Lung (tissue), 12 donors: ENCODE results near the gene LRP1. TPM values are rescaled to one million over a fixed set of nuclear protein-coding genes. Genes with fewer than 3 reads are reported as not detected.

Experiments
- ATAC-seq: fragments of 200-7000 bp; cut with Tn5 transposase; one replicate; pipeline ENCODE4 v1.9.1; 2020; ENCODE audit warnings: moderate number of reproducible peaks; ENCODE audit not compliant: insufficient read depth, low FRiP score
- DNase-seq, 3 donors: peaks; one replicate each; pipeline ENCODE4 v3.0.0-alpha.2; 2013 to 2017
- H3K27ac ChIP-seq, 2 donors: one replicate each; pipeline ENCODE4 v1.5.1; 2013; ENCODE audit warnings: mild to moderate bottlenecking in 2 of 2, moderate library complexity in 2 of 2, control low read depth in 1 of 2, inconsistent platforms in 1 of 2, low read depth in 1 of 2, low read length in 1 of 2
- H3K27me3 ChIP-seq, 3 donors: one replicate each; pipeline ENCODE4 v1.5.1; 2013; ENCODE audit warnings: low read length in 2 of 3; ENCODE audit not compliant: control insufficient read depth in 3 of 3, insufficient read depth in 3 of 3
- H3K36me3 ChIP-seq, 4 donors: one replicate each; pipeline ENCODE4 v1.5.1; 2013; ENCODE audit warnings: low read length in 4 of 4, mild to moderate bottlenecking in 1 of 4, moderate library complexity in 1 of 4; ENCODE audit not compliant: control insufficient read depth in 4 of 4, insufficient read depth in 4 of 4
- H3K4me1 ChIP-seq, 5 donors: one replicate each; pipeline ENCODE4 v1.5.1; 2013; ENCODE audit warnings: low read length in 5 of 5, mild to moderate bottlenecking in 2 of 5, moderate library complexity in 1 of 5; ENCODE audit not compliant: control insufficient read depth in 5 of 5, insufficient read depth in 5 of 5
- H3K4me3 ChIP-seq: one replicate; pipeline ENCODE4 v1.5.1; 2013; ENCODE audit warnings: mild to moderate bottlenecking, control low read depth, moderate library complexity
- H3K9ac ChIP-seq, 2 donors: one replicate each; pipeline ENCODE4 v1.5.1; 2013; ENCODE audit warnings: low read length in 2 of 2, control low read depth in 1 of 2; ENCODE audit not compliant: insufficient read depth in 1 of 2
- H3K9me3 ChIP-seq, 4 donors: one replicate each; pipeline ENCODE4 v1.5.1; 2013; ENCODE audit warnings: low read length in 3 of 4, mild to moderate bottlenecking in 1 of 4, moderate library complexity in 1 of 4; ENCODE audit not compliant: control insufficient read depth in 4 of 4, insufficient read depth in 3 of 4
- CTCF ChIP-seq: IDR thresholded peaks from 2 replicates; pipeline ENCODE4 v1.5.1; 2012; ENCODE audit warnings: mild to moderate bottlenecking; ENCODE audit errors: control extremely low read depth, extremely low read depth
- WGBS, 2 donors: extraction: QIAGEN DNeasy Blood & Tissue Kit; methylation state at CpG; one replicate each; pipeline ENCODE4 v1.1.7; 2013; 5-methylcytosine and 5-hydroxymethylcytosine counted together
- polyA plus RNA-seq, 2 donors: library from polyadenylated mRNA; stranded (reverse); fragments of 200-250 nt; gene quantifications; one replicate each; pipeline ENCODE4 v1.2.1, GENCODE V29; 2013
- total RNA-seq, 2 donors: library from RNA; depleted of rRNA in 1 of 2; stranded (reverse); fragments of >200 nt in 1 of 2; gene quantifications; one replicate each; pipeline ENCODE4 v1.2.1, GENCODE V29; 2014 to 2021
- donor health status: control.
- donor health status: control.
- donor health status: Bipolar disorder and iron deficiency.
- donor health status: healthy.
- donor health status: DM: yes; HTN: yes; CAD: no.

The LRP1 gene
- total and polyA plus RNA-seq, 4 donors: 52.6 to 338 (median 122) TPM

DNA sequence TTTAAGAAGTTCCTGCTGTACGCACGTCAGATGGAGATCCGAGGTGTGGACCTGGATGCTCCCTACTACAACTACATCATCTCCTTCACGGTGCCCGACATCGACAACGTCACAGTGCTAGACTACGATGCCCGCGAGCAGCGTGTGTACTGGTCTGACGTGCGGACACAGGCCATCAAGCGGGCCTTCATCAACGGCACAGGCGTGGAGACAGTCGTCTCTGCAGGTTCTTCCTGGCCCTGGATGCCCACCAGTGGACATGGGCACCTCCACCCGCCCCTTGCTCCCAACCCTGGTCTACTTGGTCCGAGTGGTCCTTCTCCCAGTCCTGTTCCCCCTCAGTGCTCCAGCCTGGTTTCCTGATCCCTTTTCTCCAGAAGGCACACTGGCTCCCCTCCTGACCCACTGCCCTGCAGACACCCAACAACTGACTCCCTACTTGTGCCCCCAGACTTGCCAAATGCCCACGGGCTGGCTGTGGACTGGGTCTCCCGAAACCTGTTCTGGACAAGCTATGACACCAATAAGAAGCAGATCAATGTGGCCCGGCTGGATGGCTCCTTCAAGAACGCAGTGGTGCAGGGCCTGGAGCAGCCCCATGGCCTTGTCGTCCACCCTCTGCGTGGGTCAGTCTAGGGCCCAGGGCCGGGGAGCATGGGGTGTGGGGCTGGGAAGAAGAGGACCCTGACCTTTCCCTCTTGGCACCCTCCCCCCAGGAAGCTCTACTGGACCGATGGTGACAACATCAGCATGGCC is 51.2 kb downstream of the LRP1 start:
- H3K36me3 ChIP-seq: peaks cover 0 to 52% (median 49%) of the 10 kb centered on the region in 4 donors
- no peak overlapping the region for H3K27ac ChIP-seq
- TF ChIP-seq CTCF: no peak
- H3K9me3 ChIP-seq: no peaks in the 10 kb centered on the region
- H3K4me1 ChIP-seq: peaks cover 0 to 5% (median 0%) of the 10 kb centered on the region in 5 donors
- ATAC-seq (no peak), DNase-seq (no peak)
- H3K9ac ChIP-seq: no peak overlapping the region
- H3K27me3 ChIP-seq: no peaks in the 10 kb centered on the region
- 94 to 96% methylated on average over 27 of the region's 27 CpGs for WGBS, 2 donors
- H3K4me3 ChIP-seq: no peak overlapping the region

- ATAC-seq (no peak), DNase-seq (no peak)
- H3K9ac ChIP-seq: no peak overlapping the region
- H3K27ac ChIP-seq: no peak overlapping the region
- H3K4me3 ChIP-seq: no peak overlapping the region
- no peak for TF ChIP-seq CTCF
- 95 to 98% methylated on average over 20 of the region's 20 CpGs for WGBS, 2 donors
- H3K4me1 ChIP-seq: peaks cover 0 to 5% (median 0%) of the 10 kb centered on the region in 5 donors
- H3K36me3 ChIP-seq: peaks cover 0 to 57% (median 53%) of the 10 kb centered on the region in 4 donors
- no peaks in the 10 kb centered on the region for H3K9me3 ChIP-seq
- H3K27me3 ChIP-seq: no peaks in the 10 kb centered on the region
Observed at GRCh38 chr12:57180321-57180989, 52.2 kb downstream of the LRP1 start.

- ATAC-seq: no peak
- H3K27ac ChIP-seq: peak overlapping the region in 1 of 2 donors; percentile 4
- no peak overlapping the region for H3K9ac ChIP-seq
- 73 to 87% methylated on average over 9 of the region's 9 CpGs for WGBS, 2 donors
- H3K36me3 ChIP-seq: peaks cover 0 to 60% (median 56%) of the 10 kb centered on the region in 4 donors
- DNase-seq: no peak
- H3K4me3 ChIP-seq: no peak overlapping the region
- TF ChIP-seq CTCF: no peak
- no peaks in the 10 kb centered on the region for H3K9me3 ChIP-seq
- peaks cover 0 to 5% (median 0%) of the 10 kb centered on the region in 5 donors for H3K4me1 ChIP-seq
- H3K27me3 ChIP-seq: no peaks in the 10 kb centered on the region
Observed at GRCh38 chr12:57181072-57181471, 52.8 kb downstream of the LRP1 start.
